CD4-positive, alpha-beta T cell treated with Interleukin-21 for 1 hour (primary cell): Measurements from ENCODE around the gene OR2L3.
"Not testable (repeated sequence)": the region's sequence is repeated elsewhere in the genome, so short reads cannot be mapped to it uniquely, and the experiment has no call there.

Experiments used
- DNase-seq: peaks from one replicate; pipeline ENCODE4 v3.0.0-alpha.2; 2020

OR2L3 gene, protein sequence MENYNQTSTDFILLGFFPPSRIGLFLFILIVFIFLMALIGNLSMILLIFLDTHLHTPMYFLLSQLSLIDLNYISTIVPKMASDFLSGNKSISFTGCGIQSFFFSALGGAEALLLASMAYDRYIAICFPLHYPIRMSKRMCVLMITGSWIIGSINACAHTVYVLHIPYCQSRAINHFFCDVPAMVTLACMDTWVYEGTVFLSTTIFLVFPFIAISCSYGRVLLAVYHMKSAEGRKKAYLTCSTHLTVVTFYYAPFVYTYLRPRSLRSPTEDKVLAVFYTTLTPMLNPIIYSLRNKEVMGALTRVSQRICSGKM

DNA sequence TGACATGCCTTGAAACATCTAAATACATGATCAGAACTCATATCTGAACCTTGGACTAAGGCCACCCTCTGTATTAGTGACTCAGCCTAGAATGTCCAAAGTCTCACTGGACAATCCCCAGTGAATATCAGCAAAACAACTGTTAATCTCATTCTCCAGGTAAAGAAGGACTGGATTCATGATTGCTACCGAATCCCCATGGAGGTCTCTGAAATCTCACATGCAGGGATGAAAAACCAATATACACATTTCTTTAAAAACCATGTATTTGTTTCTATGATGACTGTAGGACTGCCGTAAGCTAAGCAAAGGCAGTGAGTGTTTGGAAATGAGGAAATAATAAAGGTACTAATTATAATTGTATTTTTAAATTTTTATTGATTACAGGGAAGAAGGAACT, at the start of gene OR2L3:
OR2L3 (plus strand) TSS at position 301 of the 400 bp plus-strand sequence. CDS start 13,846 bp downstream, outside the sequence.
- DNase-seq = no peak

DNA sequence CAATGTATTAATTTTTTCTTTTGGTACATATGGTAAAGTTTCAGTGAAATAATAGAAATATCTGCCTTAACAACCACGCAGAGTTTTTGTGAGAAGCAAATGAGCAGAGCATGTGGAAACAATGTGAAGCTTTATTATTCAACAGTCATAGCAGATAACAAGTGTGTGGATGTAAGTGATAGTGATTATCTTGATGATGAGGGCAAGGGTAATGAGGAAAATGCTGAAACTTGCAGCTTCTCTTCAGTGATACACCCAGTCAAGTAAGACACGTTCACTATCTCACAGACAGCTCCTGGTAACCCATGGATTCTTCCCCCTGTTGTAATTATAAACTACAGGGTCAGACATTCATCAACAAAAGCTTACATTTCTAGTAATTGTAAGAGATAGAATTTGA, 47.8 kb upstream of the OR2L3 start:
- DNase-seq = no peak

DNA sequence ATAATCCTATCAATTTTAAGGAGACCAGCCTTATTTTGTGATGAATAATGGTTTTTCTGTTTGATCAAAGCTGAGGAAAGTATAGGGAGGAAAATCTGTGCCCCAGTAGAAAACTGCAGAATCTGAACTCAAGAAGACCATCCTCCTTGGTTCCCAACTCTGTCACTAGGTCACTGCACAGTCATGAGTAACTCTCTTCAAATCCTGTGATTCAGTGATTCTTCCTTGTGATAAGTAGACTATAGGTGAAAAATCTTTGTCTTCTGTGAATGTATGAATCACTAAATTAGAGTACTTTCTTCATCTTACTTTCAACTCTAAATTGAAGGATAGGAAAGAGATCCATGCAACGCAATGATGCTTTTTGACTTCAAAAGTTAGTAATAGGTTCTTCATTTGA, 46.5 kb upstream of the OR2L3 start:
- no peak for DNase-seq

DNA sequence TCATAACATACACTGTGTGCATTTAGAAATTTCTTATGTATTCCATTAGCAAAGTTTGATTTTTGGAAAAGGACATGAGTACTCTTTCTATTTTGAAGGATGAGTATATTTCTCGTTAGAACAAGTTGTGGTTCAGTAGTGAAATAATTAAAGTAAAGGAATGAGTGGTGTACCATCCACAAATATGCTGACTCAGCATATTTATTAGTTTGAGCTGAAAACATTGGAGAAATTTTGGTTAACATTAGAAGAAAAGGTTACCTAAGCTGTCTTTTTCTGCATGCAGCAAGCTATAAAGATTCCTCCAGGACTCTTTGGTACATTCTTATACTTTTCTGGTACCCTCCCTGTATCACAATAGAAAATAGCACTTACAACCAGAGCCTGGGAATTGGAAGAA, 38.9 kb upstream of the OR2L3 start:
- DNase-seq = no peak

DNA sequence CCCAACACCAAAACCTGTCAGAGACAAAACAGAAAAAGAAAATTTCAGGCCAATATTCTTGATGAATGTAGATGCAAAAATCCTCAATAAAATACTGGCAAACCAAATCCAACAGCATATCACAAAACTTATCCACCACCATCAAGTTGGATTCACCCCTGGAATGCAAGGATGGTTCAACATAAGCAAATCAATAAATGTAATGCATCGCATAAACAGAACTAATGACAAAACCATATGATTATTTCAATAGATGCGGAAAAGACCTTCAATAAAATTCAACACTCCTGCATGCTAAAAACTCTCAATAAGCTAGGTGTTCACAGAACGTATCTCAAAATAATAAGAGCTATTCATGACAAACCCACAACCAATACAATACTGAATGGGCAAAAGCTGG, 37.0 kb upstream of the OR2L3 start:
- no peak for DNase-seq

DNA sequence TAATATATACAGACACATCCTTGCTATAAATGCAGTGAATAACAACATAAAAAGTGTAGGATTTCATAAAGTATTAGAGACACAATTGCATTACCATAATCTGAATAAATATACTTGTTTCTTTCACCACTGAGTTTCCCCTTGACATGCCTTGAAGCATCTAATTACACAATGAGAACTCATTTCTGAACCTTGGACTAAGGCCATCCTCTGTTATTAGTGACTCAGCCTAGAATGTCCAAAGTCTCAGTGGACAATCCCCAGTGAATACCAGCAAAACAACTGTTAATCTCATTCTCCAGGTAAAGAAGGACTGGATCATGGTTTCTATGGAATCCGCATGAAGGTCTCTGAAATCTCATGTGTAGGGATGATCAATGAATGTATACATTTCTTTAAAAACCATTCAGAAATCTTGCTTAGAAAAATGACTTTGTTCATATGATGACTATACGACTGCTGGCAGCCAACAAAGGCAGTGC, 33.4 kb upstream of the OR2L3 start, which contains the start of gene OR2L5:
OR2L5 (plus strand) TSS at position 432 of the 482 bp plus-strand sequence. CDS start 8,288 bp downstream, outside the sequence.
- no peak for DNase-seq

DNA sequence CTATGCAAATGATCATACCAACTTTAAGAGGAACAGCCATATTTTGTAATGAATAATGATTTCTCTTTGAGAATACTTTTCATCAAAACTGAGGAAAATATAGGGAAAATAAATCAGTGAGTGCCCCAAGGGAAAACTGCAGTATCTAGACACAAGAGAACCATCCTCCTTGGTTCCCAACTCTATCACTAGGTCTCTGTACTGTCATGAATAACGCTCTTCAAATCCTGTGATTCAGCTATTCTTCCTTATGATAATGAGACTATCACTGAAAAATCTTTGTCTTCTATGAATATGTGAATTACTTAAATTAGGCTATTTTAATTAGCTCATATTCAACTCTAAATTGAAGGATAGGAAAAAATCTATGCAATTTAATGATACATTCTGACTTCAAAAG, 30.8 kb upstream of the OR2L3 start:
- no peak for DNase-seq

DNA sequence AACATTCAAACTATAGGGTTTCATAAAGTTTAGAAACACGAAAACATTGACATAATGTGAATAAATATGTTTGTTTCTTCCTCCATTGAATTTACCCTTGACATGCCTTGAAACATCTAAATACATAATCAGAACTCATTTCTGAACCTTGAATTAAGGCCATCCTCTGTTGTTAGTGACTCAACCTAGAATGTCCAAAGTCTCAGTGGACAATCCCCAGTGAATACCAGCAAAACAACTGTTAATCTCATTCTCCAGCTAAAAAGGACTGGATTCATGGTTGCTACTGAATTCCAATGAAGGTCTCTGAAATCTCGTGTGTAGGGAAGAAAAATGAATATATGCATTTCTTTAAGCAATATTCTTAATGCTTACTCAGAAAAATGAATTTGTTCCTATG, 16.9 kb upstream of the OR2L3 start, which contains the start of gene OR2L2:
OR2L2 (plus strand) TSS at position 301 of the 400 bp plus-strand sequence. CDS start 8,198 bp downstream, outside the sequence.
- no peak for DNase-seq

DNA sequence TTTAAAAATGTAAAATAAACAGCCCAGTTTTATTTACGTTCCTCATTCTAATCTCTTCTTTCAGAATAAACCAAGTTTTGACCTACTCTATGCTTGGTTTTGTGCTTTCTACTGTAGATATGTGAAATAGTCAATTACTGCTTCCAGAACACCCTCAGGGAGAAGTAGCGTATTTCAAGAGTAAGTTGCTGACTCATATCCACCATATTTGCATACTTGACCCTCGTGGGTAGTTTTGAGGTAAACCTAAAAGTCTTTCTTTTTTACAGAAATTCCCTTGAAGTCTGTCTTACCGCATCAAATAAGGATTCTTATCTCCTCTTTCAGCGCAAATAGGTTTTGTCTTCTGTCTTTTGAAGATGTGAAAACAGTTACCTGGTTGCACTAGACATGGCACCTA, 1.4 kb upstream of the OR2L3 start:
- DNase-seq = no peak

DNA sequence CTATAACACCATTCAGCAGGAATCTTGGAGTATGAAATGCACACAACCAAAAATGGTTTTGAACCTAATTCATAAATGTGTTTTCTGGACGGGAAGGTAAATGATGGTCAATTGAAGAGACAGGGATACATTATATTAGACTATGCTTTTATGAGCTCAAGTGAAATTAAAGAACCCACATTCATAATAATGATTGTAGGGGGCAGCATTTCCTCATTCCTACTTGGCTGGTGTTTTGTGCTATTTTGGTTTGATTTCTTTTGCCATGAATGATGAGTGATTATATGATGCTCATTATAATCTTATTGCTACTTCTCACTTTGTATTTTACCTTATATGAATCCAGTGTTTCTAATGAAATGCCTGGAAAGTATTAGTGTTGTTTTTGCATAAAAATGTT, 372 bp downstream of the OR2L3 start:
- DNase-seq = no peak

DNA sequence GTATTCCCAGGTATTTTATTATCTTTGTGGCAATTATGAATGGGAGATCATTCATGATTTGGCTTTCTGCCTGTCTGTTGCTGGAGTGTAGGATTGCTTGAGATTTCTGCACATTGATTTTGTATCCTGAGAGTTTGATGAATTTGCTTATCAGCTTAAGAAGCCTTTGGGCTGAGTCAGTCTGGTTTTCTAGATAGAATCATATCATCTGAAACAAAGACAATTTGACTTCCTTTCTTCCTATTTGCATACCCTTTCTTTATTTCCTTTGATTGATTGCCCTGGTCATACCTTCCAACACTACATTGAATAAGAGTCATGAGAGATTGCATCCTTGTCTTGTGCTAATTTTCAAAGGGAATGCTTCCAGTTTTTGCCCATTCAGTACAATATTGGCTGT, 8.0 kb downstream of the OR2L3 start:
- DNase-seq = no peak

DNA sequence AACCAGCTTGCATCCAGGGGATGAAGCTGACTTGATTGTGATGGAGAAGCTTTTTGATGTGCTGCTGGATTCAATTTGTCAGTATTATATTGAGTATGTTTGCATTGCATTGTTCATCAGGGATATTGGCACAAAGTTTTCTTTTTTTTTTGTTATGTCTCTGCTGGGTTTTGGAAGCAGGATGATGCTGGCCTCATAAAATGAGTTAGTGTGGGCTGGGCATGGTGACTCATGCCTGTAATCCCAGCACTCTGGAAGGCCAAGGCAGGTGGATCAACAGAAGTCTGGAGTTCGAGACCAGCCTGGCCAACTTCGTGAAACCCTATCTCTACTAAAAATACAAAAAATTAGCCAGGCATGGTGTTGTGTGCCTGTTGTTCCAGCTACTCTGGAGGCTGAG, 8.6 kb downstream of the OR2L3 start:
- no peak for DNase-seq

DNA sequence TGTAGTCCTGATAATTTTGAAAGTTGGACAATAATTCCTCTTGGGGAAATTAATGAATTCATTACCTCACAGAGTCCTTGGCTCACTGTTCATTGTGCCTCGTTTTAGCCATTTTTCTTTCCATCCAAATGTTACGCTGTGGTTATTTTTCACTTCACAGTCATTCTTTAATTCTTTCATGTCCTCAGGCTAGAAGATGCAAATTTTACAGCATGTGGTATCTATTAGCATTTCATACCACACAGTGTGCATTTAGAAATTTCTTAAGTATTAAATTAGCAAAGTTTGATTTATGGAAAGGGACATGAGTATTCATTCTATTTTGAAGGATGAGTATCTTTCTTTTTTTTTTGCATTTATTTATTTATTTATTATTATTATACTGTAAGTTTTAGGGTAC, 18.4 kb downstream of the OR2L3 start:
- no peak for DNase-seq

DNA sequence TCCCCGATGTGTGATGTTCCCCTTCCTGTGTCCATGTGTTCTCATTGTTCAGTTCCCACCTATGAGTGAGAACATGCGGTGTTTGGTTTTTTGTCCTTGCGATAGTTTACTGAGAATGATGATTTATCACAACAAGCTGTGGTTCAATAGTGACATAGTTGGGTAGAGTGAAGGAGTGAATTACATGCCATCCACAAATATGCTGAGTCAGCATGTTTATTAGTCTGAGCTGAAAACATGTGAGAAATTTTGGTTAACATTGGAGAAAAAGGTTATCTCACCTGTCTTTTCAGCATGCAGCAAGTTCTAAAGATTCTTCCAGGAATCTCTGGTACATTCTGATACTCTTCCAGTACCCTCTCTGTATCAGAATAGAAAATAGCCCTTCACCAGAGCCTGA, 19.0 kb downstream of the OR2L3 start:
- DNase-seq = no peak

DNA sequence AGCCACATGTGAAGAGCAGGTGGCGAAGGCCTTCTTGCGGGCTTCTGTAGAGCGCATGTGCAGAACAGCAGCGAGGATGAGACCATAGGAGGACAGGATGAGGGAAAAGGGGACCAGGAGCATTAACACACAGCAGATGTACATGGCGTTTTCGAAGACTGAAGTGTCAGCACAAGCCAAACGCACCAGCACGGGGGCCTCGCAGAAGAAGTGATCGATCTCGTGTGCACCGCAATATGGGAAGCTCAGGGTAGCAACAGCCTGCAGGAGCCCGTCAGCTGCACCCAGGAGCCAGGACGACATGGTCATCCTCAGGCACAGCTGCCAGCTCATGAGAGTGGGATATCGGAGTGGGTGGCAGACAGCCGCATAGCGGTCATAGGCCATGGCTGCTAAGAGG, 37.2 kb downstream of the OR2L3 start:
- not testable (repeated sequence) for DNase-seq

DNA sequence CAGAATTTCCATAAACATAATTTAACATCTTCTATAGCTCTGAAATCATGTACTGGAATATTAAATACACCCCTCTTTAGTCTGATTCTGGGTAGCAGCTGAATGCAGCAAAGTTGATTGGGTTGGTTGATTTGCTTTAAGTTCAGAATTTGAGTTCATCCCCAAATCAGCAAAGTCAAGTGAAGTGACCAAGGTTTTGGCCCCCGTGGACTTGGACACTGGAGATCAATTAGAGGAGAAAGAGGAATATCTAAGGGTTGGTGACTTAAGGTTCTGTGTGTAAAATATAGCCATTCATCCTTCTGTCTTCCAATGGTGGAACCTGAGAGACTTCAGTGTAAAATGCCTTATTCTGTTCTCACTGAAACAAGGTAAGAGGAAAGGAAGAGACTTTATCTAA, 48.2 kb downstream of the OR2L3 start, which contains the start of gene OR2L13:
OR2L13 (plus strand) TSS at position 301 of the 400 bp plus-strand sequence. CDS start 4,192 bp downstream, outside the sequence.
- no peak for DNase-seq

DNA sequence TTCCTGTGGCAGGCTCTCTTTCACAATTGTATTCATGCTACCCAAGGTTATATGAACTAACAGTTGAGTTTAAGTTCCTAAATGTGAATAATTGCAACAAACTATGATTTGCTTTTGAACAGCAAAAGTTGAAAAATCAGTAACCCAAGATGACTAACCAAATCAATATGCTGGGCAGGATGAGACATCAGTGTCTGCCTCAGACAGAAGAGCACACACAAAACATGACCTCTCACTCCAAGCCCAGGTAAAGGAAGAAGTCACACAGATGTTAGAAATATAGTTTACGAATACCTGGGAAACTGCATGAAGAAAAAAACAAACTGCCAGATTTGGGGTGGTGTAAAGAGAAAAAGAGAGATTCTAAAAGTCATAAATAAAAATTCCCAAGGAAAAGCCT, 51.9 kb downstream of the OR2L3 start:
- no peak for DNase-seq

DNA sequence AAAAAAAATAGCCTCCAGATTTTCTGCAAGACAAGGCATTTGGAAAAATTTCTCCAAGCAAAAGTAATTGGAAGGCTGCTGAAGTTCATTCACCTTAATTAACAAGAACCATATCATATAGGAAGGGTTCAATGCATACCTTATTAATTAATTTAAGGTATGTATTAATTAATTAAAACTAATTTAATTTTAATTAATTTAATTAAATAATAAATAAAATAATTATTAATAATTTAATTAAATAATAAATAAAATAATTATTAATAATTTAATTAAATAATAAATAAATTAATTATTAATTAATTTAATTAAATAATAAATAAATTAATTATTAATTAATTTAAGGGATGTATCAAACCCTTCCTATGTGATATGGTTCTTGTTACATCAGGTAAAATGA, 56.2 kb downstream of the OR2L3 start:
- no peak for DNase-seq

DNA sequence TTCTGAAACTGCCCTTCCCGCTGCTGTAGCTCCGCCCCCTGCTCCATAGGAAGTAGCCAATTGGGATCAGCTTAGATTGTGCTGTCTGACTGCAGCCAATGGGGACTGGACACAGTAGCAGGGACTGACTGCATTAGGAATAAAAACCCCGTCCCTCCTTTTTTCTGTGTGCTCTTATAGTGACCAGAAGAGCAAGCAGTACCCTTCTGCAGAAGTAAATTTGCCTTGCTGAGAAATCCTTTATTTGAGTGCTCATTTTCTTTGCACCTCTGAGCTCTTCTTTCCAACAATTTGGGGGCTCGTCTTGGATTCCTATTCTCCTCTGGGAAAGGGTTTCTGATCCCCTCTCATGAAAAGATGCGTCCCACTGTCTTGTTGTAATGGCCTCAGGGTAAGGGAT, 64.5 kb downstream of the OR2L3 start:
- no peak for DNase-seq
